Activated T-helper 9 cell treated with anti-CD3 and anti-CD28 coated beads, Interleukin-2, amount 50 U/mL, for 16 hours (primary cell): ENCODE measurements around the gene DHRS1.
"Not testable (repeated sequence)": the region's sequence is repeated elsewhere in the genome, so short reads cannot be mapped to it uniquely, and the experiment has no call there.

Experiments
- DNase-seq: peaks from one replicate; pipeline ENCODE4 v3.0.0-alpha.2; 2020; ENCODE audit warnings: low read depth

Gene DHRS1

GRCh38 chr14:24247422-24247821 lies 52.2 kb downstream of the DHRS1 start:
- DNase-seq, result no peak

GRCh38 chr14:24246765-24247212 lies 52.8 kb downstream of the DHRS1 start:
- DNase-seq, result no peak

- DNase-seq, result not testable (repeated sequence)
Observed at GRCh38 chr14:24245350-24245749, 54.2 kb downstream of the DHRS1 start.

GRCh38 chr14:24243336-24243836 lies 56.2 kb downstream of the DHRS1 start:
- no peak for DNase-seq

- DNase-seq, result peak; percentile 89
Observed at GRCh38 chr14:24241829-24242443, 57.6 kb downstream of the DHRS1 start.
